ENCODE data around the gene SLC35A4. TPM values are rescaled to one million over a fixed set of nuclear protein-coding genes. Genes with fewer than 3 reads are reported as not detected.

Gene SLC35A4
- total RNA-seq, 2 experiments from 2014 or later, result 72.9 to 73.6 TPM

DNA sequence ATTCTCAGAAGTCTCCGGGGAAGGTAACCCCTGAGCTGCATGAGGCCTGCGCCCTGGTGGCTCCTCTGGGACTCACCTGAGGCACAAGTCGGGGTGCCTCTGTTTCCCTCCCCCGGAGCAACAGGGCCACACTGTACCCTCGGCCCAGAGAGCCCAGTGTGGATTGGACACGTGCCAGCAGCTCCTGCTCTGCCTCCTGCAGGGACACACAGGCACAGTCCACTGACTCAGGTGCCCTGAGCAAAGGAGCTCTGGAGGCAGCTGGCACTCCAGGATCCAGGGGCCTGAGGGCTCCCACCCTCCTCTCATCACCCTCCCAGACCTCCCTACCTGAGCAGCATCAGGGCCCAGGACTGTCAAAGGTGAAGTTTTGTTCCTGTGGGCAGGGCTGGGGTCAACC lies 29.5 kb downstream of the SLC35A4 start:
- intact Hi-C loops (cut with micrococcal nuclease), result no loop called here
- Mint-ChIP-seq H3K4me3 (no peak overlapping the region), H3K9me3 (no peaks in the 10 kb centered on the region), H3K27ac (no peak overlapping the region), H3K36me3 (ENCODE audit: low read depth) (no peaks in the 10 kb centered on the region), H3K4me1 (ENCODE audit: low read depth) (peaks cover 4% of the 10 kb centered on the region), H3K27me3 (peaks cover 2% of the 10 kb centered on the region)
- TF ChIP-seq, protein P1, sequence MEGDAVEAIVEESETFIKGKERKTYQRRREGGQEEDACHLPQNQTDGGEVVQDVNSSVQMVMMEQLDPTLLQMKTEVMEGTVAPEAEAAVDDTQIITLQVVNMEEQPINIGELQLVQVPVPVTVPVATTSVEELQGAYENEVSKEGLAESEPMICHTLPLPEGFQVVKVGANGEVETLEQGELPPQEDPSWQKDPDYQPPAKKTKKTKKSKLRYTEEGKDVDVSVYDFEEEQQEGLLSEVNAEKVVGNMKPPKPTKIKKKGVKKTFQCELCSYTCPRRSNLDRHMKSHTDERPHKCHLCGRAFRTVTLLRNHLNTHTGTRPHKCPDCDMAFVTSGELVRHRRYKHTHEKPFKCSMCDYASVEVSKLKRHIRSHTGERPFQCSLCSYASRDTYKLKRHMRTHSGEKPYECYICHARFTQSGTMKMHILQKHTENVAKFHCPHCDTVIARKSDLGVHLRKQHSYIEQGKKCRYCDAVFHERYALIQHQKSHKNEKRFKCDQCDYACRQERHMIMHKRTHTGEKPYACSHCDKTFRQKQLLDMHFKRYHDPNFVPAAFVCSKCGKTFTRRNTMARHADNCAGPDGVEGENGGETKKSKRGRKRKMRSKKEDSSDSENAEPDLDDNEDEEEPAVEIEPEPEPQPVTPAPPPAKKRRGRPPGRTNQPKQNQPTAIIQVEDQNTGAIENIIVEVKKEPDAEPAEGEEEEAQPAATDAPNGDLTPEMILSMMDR (IDR thresholded peaks at IDR 0.05), result no peak
- ATAC-seq (no peak), DNase-seq (no peak)
- ChIA-PET POLR2A (no interaction called here), CTCF (interaction anchor here (0.6 kb wide), 1 partner anchor 58 kb away, joined by 3 read pairs; no protein-coding TSS in a partner anchor)

DNA sequence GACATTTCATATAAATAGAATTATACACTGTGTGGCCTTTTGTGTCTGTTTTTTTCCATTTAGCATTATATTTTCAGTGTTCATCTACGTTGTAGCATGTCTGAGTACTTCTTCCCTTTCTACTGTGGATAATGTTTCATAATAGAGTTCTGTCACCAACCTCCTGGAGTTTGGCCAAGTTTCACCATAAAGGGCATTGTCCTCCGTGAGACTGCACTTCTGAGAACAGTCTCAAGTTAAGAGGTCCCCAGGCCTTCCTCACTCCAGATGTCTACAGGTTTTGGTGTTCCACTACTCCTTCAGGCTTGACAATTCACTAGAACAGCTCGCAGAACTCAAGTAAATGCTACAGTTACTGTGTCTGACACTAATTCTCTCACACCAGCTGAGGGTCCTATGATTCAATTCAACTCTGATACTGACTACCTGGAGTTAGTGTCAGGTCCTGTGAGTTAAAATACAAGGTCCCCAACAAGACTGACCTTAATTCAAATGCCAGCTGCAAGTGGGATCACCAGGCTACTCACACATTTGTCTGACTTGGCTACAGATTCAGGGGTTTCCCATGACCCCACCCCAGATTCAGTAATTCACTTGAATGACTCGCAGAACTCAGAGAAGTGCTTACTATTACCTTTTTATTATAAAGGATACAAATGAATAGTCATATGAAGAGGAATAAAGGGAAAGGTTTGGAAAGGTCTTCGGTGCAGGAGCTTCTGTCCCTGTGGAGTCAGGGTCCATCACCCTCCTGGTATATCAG lies 31.1 kb downstream of the SLC35A4 start:
- ChIA-PET CTCF (no interaction called here), POLR2A (interaction anchor here (1.2 kb wide), 1 partner anchor 19 kb away, joined by 5 read pairs; no protein-coding TSS in a partner anchor)
- DNase-seq (no peak), ATAC-seq (no peak)
- H3K27me3 Mint-ChIP-seq, result peaks cover 2% of the 10 kb centered on the region
- peaks cover 4% of the 10 kb centered on the region for H3K4me1 Mint-ChIP-seq (ENCODE audit: low read depth)
- TF ChIP-seq, protein P1 (IDR thresholded peaks at IDR 0.05), result no peak
- no peak overlapping the region for H3K27ac Mint-ChIP-seq
- H3K36me3 Mint-ChIP-seq (ENCODE audit: low read depth), result no peaks in the 10 kb centered on the region
- intact Hi-C loops (cut with micrococcal nuclease), result no loop called here
- H3K4me3 Mint-ChIP-seq, result no peak overlapping the region
- no peaks in the 10 kb centered on the region for H3K9me3 Mint-ChIP-seq

DNA sequence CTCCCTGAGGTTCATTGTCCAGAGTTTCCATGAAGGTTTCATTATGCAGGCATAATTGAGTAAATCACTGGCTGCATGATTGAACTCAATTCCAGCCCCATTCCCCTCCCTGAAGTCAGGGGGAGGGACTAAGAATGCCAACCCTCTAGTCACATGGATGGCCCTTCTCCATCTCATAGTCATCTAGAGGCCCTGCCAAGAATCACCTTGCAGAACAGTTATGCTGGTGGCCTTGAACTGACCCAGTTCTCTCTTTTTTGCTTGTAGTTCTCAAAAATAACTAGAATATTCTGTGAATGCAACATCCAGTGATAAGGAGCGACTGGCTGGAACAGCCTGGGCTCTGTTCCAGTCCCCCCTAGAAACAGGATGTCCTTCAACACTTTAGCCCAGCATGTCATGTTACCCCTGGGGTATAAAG lies 31.7 kb downstream of the SLC35A4 start:
- no peak for ATAC-seq
- H3K4me1 Mint-ChIP-seq (ENCODE audit: low read depth), result peaks cover 4% of the 10 kb centered on the region
- H3K4me3 Mint-ChIP-seq, result no peak overlapping the region
- TF ChIP-seq, protein P1 (IDR thresholded peaks at IDR 0.05), result no peak
- H3K27ac Mint-ChIP-seq, result no peak overlapping the region
- no peak for DNase-seq
- peaks cover 2% of the 10 kb centered on the region for H3K27me3 Mint-ChIP-seq
- POLR2A ChIA-PET, result interaction anchor here (0.8 kb wide), 1 partner anchor 26 kb away, joined by 3 read pairs; no protein-coding TSS in a partner anchor
- intact Hi-C loops (cut with micrococcal nuclease), result no loop called here
- H3K36me3 Mint-ChIP-seq (ENCODE audit: low read depth), result no peaks in the 10 kb centered on the region
- no peaks in the 10 kb centered on the region for H3K9me3 Mint-ChIP-seq
- CTCF ChIA-PET, result no interaction called here

DNA sequence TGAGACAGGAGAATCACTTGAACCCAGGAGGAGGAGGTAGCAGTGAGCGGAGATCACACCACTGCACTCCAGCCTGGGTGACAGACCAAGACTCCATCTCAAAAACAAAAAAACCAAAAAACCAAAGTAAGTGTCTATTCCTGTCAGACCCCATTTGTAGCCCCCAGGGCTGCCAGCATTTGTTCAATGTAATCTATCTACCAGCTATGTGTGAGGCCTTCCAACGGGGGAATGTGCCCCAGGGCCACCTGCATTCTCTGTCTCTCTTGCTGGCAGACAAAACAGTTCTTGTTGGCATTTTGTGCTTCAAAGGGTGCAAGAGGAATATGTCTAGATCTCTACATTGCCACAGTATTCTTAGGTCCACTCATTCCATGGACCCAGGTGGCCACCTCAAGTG lies 34.2 kb downstream of the SLC35A4 start:
- Mint-ChIP-seq H3K9me3 (no peaks in the 10 kb centered on the region), H3K4me3 (no peak overlapping the region), H3K27ac (no peak overlapping the region), H3K27me3 (peaks cover 2% of the 10 kb centered on the region), H3K36me3 (ENCODE audit: low read depth) (no peaks in the 10 kb centered on the region), H3K4me1 (ENCODE audit: low read depth) (peaks cover 4% of the 10 kb centered on the region)
- ATAC-seq, result no peak
- ChIA-PET CTCF (interaction anchor here (1.1 to 1.2 kb wide), 2 partner anchors 15 to 36 kb away, joined by 3 read pairs; no protein-coding TSS in a partner anchor), POLR2A (no interaction called here)
- TF ChIP-seq, protein P1 (IDR thresholded peaks at IDR 0.05), result no peak
- DNase-seq, result no peak
- intact Hi-C loops (cut with micrococcal nuclease), result no loop called here

DNA sequence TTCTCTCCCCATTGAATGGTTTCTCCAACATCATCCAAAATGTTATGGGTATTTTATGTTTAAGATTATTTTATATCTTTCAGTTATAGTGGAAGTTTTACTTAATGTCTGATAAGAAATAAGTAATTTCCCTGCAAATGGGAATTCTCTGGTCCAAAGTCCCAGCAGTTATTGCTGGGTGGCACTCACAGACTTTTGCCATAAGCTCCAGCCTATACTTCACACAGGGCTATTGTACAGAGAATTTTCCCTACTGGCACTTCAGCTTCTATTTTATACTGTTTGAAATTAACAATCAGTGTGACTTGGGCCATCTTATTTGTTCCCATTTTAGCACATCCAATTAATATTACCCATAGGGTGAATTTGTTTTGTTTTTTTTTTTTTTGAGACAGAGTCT lies 35.5 kb downstream of the SLC35A4 start:
- Mint-ChIP-seq H3K27ac (no peak overlapping the region), H3K9me3 (no peaks in the 10 kb centered on the region), H3K4me1 (ENCODE audit: low read depth) (peaks cover 4% of the 10 kb centered on the region), H3K4me3 (no peak overlapping the region), H3K36me3 (ENCODE audit: low read depth) (no peaks in the 10 kb centered on the region), H3K27me3 (peaks cover 1% of the 10 kb centered on the region)
- no peak for ATAC-seq
- ChIA-PET POLR2A (no interaction called here), CTCF (no interaction called here)
- TF ChIP-seq, protein P1 (IDR thresholded peaks at IDR 0.05), result no peak
- intact Hi-C loops (cut with micrococcal nuclease), result no loop called here
- no peak for DNase-seq

All from activated CD8-positive, alpha-beta T cell treated with anti-CD3 and anti-CD28 coated beads for 36 hours (primary cell).